ACC112 (cell line): Measurements from ENCODE around the gene RHOB.

Experiments used
- H2AFZ ChIP-seq: fragments of 200-600 bp; sonication (generic); one replicate; pipeline ENCODE4 v1.6.0; 2017; ENCODE audit warnings: antibody characterized with exemption, low read length; ENCODE audit not compliant: unreplicated experiment
- H3K27ac ChIP-seq: fragments of 200-600 bp; sonication (generic); 2 replicates; pipeline ENCODE4 v1.5.1; 2014; ENCODE audit warnings: low read depth, mild to moderate bottlenecking, antibody characterized with exemption, low read length, moderate library complexity
- H3K27me3 ChIP-seq: fragments of 200-600 bp; sonication (generic); 2 replicates; pipeline ENCODE4 v1.6.1; 2014; ENCODE audit warnings: mild to moderate bottlenecking, antibody characterized with exemption, low read length, moderate library complexity, mixed read lengths; ENCODE audit not compliant: insufficient read depth
- H3K36me3 ChIP-seq: fragments of 200-600 bp; sonication (generic); 2 replicates; pipeline ENCODE4 v1.6.1; 2016; ENCODE audit warnings: mild to moderate bottlenecking, antibody characterized with exemption, low read length, moderate library complexity, mixed read lengths; ENCODE audit not compliant: insufficient read depth
- H3K4me1 ChIP-seq: fragments of 200-600 bp; sonication (generic); one replicate; pipeline ENCODE4 v1.6.1; 2016; ENCODE audit warnings: low read length, mixed read lengths; ENCODE audit not compliant: insufficient read depth, unreplicated experiment, control insufficient read depth
- H3K4me3 ChIP-seq: fragments of 200-600 bp; sonication (generic); 2 replicates; pipeline ENCODE4 v1.5.1; 2014; ENCODE audit warnings: mild to moderate bottlenecking, low read depth, low read length
- H3K79me2 ChIP-seq: fragments of 200-600 bp; sonication (generic); one replicate; pipeline ENCODE4 v1.6.0; 2016; ENCODE audit warnings: low read length; ENCODE audit not compliant: control insufficient read depth, unreplicated experiment, insufficient read depth

The RHOB gene

GRCh38 chr2:20422402-20423271 lies 24.2 kb upstream of the RHOB start:
- Histone ChIP-seq H3K27ac (peak overlapping the region; percentile 40; the same call in 1 of the 2 replicates), H3K4me3 (no peak overlapping the region), H3K4me1 (peaks cover 57% of the 10 kb centered on the region), H3K79me2 (no peaks in the 10 kb centered on the region), H2AFZ (no peak overlapping the region), H3K36me3 (no peaks in the 10 kb centered on the region), H3K27me3 (no peaks in the 10 kb centered on the region)

GRCh38 chr2:20423359-20423758 lies 23.5 kb upstream of the RHOB start:
- Histone ChIP-seq H3K79me2 (no peaks in the 10 kb centered on the region), H3K4me3 (no peak overlapping the region), H3K27ac (no peak overlapping the region), H3K27me3 (no peaks in the 10 kb centered on the region), H3K36me3 (no peaks in the 10 kb centered on the region), H2AFZ (no peak overlapping the region), H3K4me1 (peaks cover 57% of the 10 kb centered on the region)

GRCh38 chr2:20423847-20424246 lies 23.0 kb upstream of the RHOB start:
- Histone ChIP-seq H3K79me2 (no peaks in the 10 kb centered on the region), H3K4me1 (peaks cover 57% of the 10 kb centered on the region), H2AFZ (no peak overlapping the region), H3K27ac (no peak overlapping the region), H3K36me3 (no peaks in the 10 kb centered on the region), H3K4me3 (no peak overlapping the region), H3K27me3 (no peaks in the 10 kb centered on the region)

DNA sequence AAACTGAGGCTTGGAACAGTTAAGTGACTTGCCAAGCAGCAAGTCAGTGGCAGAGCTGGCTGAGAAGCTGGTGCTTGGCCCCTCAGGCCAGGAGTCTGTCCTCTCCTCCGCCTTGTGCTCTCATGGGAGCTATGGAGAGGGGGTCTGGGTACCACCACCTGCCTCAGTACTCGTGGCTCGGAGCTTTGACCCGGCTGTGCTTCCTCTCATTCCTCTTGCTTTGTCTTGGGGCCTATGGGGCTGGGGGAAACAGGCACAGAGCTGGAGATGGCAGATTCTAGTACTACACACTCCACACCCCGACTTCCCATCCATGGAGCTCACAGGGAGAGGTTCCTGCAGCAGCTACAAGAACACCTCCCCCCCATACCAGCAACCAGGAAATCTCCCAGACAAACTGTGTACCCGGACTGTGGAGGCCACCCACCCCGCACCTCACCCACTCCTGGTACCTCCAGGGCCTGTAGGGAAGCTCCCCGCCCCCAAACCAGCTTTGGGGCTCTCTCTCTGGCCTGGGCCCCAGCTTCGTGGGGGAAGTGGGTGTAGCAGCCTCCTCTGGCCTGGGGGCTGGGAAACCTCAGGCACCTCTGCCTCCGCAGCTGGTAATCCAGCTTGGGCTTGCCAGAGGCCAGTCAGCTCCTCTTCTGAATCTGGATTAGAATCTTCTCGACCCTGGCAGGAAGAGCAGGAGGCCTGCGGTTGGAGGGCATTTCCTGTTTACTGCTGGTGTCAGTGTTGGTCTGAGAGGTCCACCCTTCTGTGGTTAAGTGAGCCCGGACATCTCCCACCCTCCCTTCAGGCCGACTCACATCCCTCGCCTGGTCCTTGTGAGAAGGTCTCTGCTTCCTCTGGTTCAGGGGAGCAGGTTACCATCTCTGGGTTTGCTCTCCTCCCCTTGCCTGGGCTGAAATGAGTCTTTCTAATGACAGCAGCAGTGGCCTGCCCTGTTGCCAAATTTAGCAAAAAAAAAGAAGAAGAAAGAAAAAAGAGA lies 22.3 kb upstream of the RHOB start:
- 0 out of 2 replicates have a peak overlapping the region, but pooled peaks have one; percentile 10 for H3K4me3 ChIP-seq
- peak overlapping the region; percentile 80 for H3K27ac ChIP-seq
- H3K36me3 ChIP-seq, result no peaks in the 10 kb centered on the region
- peak overlapping the region; percentile 28 for H2AFZ ChIP-seq
- H3K4me1 ChIP-seq, result peaks cover 57% of the 10 kb centered on the region
- no peaks in the 10 kb centered on the region for H3K79me2 ChIP-seq
- no peaks in the 10 kb centered on the region for H3K27me3 ChIP-seq

DNA sequence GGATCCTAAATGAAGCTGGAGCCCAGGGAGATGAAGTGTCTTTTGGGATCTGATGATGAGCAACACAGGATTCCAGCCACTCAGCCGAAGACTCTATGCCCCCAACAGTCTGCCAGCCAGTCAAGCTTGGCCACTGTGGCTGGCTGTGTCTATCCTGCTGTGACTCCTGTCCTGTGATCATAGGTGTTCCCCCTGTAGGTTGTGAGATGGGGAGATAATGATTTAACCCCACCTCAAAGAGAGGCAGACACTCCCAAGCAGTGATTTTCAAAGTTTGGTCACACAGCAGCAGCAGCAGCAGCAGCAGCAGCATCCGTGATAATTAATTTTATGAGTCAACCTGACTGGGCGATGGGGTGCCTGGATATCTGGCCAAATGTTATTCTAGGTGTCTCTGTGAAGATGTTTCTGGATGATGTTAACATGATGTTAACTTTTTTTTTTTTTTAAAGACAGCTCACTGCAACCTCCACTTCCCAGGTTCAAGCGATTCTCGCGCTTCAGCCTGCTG lies 21.4 kb upstream of the RHOB start:
- Histone ChIP-seq H3K4me3 (0 out of 2 replicates have a peak overlapping the region, but pooled peaks have one; percentile 10), H3K27ac (peak overlapping the region; percentile 80), H3K4me1 (peaks cover 50% of the 10 kb centered on the region), H2AFZ (no peak overlapping the region), H3K79me2 (no peaks in the 10 kb centered on the region), H3K27me3 (no peaks in the 10 kb centered on the region), H3K36me3 (no peaks in the 10 kb centered on the region)

- H3K27me3 ChIP-seq, result no peaks in the 10 kb centered on the region
- H2AFZ ChIP-seq, result no peak overlapping the region
- no peaks in the 10 kb centered on the region for H3K36me3 ChIP-seq
- H3K4me1 ChIP-seq, result peaks cover 53% of the 10 kb centered on the region
- H3K79me2 ChIP-seq, result no peaks in the 10 kb centered on the region
- H3K27ac ChIP-seq, result peak overlapping the region; percentile 33; the same call in 1 of the 2 replicates
- H3K4me3 ChIP-seq, result no peak overlapping the region
These were observed 21.0 kb upstream of the RHOB start for GRCh38 chr2:20425884-20426283.

DNA sequence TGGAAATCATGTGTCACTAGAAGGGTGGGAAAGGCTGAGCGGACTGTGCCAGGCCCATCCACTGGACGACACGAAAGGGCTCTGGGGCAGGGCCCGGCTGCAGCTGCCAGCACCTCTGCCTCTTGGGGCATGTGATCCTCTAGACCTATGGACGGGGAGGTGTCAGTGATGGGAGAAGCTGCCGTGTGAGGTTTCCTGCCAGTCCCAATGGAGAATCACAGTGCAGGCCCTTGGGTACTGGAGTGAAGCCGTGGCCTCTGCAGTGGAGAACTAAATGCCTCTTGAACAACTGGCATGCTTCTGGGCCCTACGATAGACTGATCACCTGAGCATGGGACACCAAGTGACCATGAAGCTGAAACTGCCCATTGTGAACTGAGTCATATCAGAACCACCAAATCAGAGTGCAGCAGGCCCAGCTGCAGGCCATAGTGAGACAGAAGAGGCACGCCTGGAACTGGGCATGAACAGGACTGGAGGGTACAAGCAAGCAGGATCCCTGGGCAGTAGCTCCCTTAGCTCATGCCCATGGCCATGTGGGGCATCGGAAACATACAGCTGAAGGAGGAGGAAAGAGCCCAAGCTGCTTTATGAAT lies 18.8 kb upstream of the RHOB start:
- H3K4me1 ChIP-seq, result peaks cover 40% of the 10 kb centered on the region

GRCh38 chr2:20428717-20429490 lies 18.0 kb upstream of the RHOB start:
- Histone ChIP-seq H3K27me3 (no peaks in the 10 kb centered on the region), H3K36me3 (no peaks in the 10 kb centered on the region), H3K4me1 (peaks cover 31% of the 10 kb centered on the region), H3K4me3 (no peak overlapping the region), H2AFZ (no peak overlapping the region), H3K79me2 (no peaks in the 10 kb centered on the region), H3K27ac (no peak overlapping the region)

More for the DNA sequence above, 18.8 kb upstream of the RHOB start:
- H3K4me3 ChIP-seq, result no peak overlapping the region
- H3K27me3 ChIP-seq, result no peaks in the 10 kb centered on the region
- no peaks in the 10 kb centered on the region for H3K36me3 ChIP-seq
- H3K79me2 ChIP-seq, result no peaks in the 10 kb centered on the region
- H2AFZ ChIP-seq, result no peak overlapping the region
- no peak overlapping the region for H3K27ac ChIP-seq

GRCh38 chr2:20429528-20429927 lies 17.3 kb upstream of the RHOB start:
- Histone ChIP-seq H3K4me3 (no peak overlapping the region), H3K4me1 (peaks cover 25% of the 10 kb centered on the region), H3K27ac (no peak overlapping the region), H3K36me3 (no peaks in the 10 kb centered on the region), H2AFZ (no peak overlapping the region), H3K79me2 (no peaks in the 10 kb centered on the region), H3K27me3 (no peaks in the 10 kb centered on the region)
